MM.1S (cell line): ENCODE measurements around the gene C1orf210.

Experiments
- DNase-seq: peaks from one replicate; pipeline ENCODE4 v3.0.0-alpha.2; 2015
- H2AFZ ChIP-seq: fragments of 300-600 bp; sonication (generic); 2 replicates; pipeline ENCODE4 v1.6.0; 2016; ENCODE audit warnings: antibody characterized with exemption, low read length
- H3F3A ChIP-seq: fragments of 300-600 bp; sonication (generic); 2 replicates; pipeline ENCODE4 v1.6.1; 2016; ENCODE audit warnings: mild to moderate bottlenecking, antibody characterized with exemption, low read length, moderate library complexity, mixed read lengths; ENCODE audit not compliant: insufficient read depth
- H3K27ac ChIP-seq: fragments of 300-600 bp; sonication (generic); 2 replicates; pipeline ENCODE4 v1.5.1; 2016; ENCODE audit warnings: mild to moderate bottlenecking, low read length
- H3K27me3 ChIP-seq: fragments of 300-600 bp; sonication (generic); replicated peaks from 2 replicates; pipeline ENCODE4 v1.6.0; 2016; ENCODE audit warnings: low read length; ENCODE audit not compliant: insufficient read depth
- H3K36me3 ChIP-seq: fragments of 300-600 bp; sonication (generic); replicated peaks from 2 replicates; pipeline ENCODE4 v1.6.1; 2016; ENCODE audit warnings: mild to moderate bottlenecking, low read length, mixed read lengths; ENCODE audit not compliant: insufficient read depth
- H3K4me1 ChIP-seq: fragments of 300-600 bp; sonication (generic); 2 replicates; pipeline ENCODE4 v1.6.1; 2016; ENCODE audit warnings: low read length, mixed read lengths
- H3K4me2 ChIP-seq: fragments of 300-600 bp; sonication (generic); 2 replicates; pipeline ENCODE4 v1.6.0; 2016; ENCODE audit warnings: low read depth, low read length
- H3K4me3 ChIP-seq: fragments of 300-600 bp; sonication (generic); 2 replicates; pipeline ENCODE4 v1.5.1; 2016; ENCODE audit warnings: low read length, mixed read lengths
- H3K79me2 ChIP-seq: fragments of 300-600 bp; sonication (generic); 2 replicates; pipeline ENCODE4 v1.6.1; 2016; ENCODE audit warnings: mixed run types, low read length, mixed read lengths
- H3K9ac ChIP-seq: fragments of 300-600 bp; sonication (generic); 2 replicates; pipeline ENCODE4 v1.6.1; 2016; ENCODE audit warnings: low read length, mixed read lengths
- H3K9me2 ChIP-seq: fragments of 300-600 bp; sonication (generic); replicated peaks from 2 replicates; pipeline ENCODE4 v1.6.1; 2016; ENCODE audit warnings: mild to moderate bottlenecking, low read length, mixed read lengths; ENCODE audit not compliant: insufficient read depth
- H3K9me3 ChIP-seq: fragments of 300-600 bp; sonication (generic); replicated peaks from 2 replicates; pipeline ENCODE4 v1.6.1; 2016; ENCODE audit warnings: mild to moderate bottlenecking, low read length, mixed read lengths; ENCODE audit not compliant: insufficient read depth
- H4K20me1 ChIP-seq: fragments of 300-600 bp; sonication (generic); 2 replicates; pipeline ENCODE4 v1.6.1; 2016; ENCODE audit warnings: mild to moderate bottlenecking, low read length, moderate library complexity, mixed read lengths; ENCODE audit not compliant: insufficient read depth
- CTCF ChIP-seq: fragments of 300-600 bp; sonication (generic); IDR thresholded peaks from 2 replicates; pipeline ENCODE4 v1.5.1; 2016; ENCODE audit warnings: antibody characterized with exemption, low read length, mixed read lengths
- EZH2 ChIP-seq: fragments of 300-600 bp; sonication (generic); optimal IDR thresholded peaks from 2 replicates; pipeline ENCODE3; 2017; ENCODE audit warnings: low read depth, mild to moderate bottlenecking, antibody characterized with exemption, low read length, mixed read lengths
- EZH2phosphoT487 ChIP-seq: fragments of 300-600 bp; sonication (generic); IDR thresholded peaks from 2 replicates; pipeline ENCODE4 v1.6.1; 2018; ENCODE audit warnings: antibody characterized with exemption, low read length

C1orf210 gene

DNA sequence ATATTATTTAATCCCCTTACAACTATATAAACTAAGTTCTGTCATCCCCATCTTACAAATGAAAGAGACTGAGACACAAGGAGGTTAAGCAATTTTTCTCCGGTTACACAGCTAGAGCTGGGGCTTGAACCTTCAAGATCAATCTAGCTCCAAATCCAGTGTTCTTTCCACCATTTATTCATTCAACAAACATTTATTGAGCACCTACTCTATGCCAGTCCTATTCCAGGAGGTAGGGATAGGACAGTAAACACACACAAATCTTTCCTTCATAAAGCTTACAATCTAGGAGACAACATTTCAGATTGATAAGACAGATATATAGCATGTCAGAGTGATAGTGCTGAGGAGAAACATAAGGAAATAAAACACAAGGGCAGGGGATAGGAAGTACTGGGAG is 18.5 kb downstream of the C1orf210 start:
- no peaks in the 10 kb centered on the region for H3F3A ChIP-seq
- no peaks in the 10 kb centered on the region for H3K79me2 ChIP-seq
- no peak for TF ChIP-seq CTCF
- no peak for TF ChIP-seq EZH2
- no peak for TF ChIP-seq EZH2phosphoT487
- no peaks in the 10 kb centered on the region for H4K20me1 ChIP-seq
- H3K9me2 ChIP-seq: no peaks in the 10 kb centered on the region
- H3K9ac ChIP-seq: no peak overlapping the region
- H2AFZ ChIP-seq: no peak overlapping the region
- H3K4me3 ChIP-seq: no peak overlapping the region
- H3K27ac ChIP-seq: no peak overlapping the region
- H3K4me1 ChIP-seq: no peaks in the 10 kb centered on the region
- no peaks in the 10 kb centered on the region for H3K27me3 ChIP-seq
- H3K9me3 ChIP-seq: no peaks in the 10 kb centered on the region
- DNase-seq: no peak
- H3K36me3 ChIP-seq: no peaks in the 10 kb centered on the region
- H3K4me2 ChIP-seq: no peak overlapping the region

GRCh38 chr1:43265431-43265830 is 19.9 kb downstream of the C1orf210 start:
- H3K36me3 ChIP-seq: no peaks in the 10 kb centered on the region
- no peak overlapping the region for H3K4me3 ChIP-seq
- no peaks in the 10 kb centered on the region for H3K79me2 ChIP-seq
- no peaks in the 10 kb centered on the region for H3K27me3 ChIP-seq
- H3K4me1 ChIP-seq: no peaks in the 10 kb centered on the region
- H3K4me2 ChIP-seq: no peak overlapping the region
- no peak overlapping the region for H2AFZ ChIP-seq
- DNase-seq: no peak
- no peak overlapping the region for H3K27ac ChIP-seq
- no peak overlapping the region for H3K9ac ChIP-seq
- H3K9me3 ChIP-seq: no peaks in the 10 kb centered on the region
- H3F3A ChIP-seq: no peaks in the 10 kb centered on the region
- H3K9me2 ChIP-seq: no peaks in the 10 kb centered on the region
- no peaks in the 10 kb centered on the region for H4K20me1 ChIP-seq
- TF ChIP-seq EZH2phosphoT487 (no peak), CTCF (no peak)

GRCh38 chr1:43258370-43258769 is 27.0 kb downstream of the C1orf210 start:
- Histone ChIP-seq H3K9ac (no peak overlapping the region), H4K20me1 (no peaks in the 10 kb centered on the region), H3K36me3 (no peaks in the 10 kb centered on the region), H3K9me2 (no peaks in the 10 kb centered on the region), H3K27me3 (no peaks in the 10 kb centered on the region), H3K9me3 (no peaks in the 10 kb centered on the region), H3K27ac (no peak overlapping the region), H3K79me2 (no peaks in the 10 kb centered on the region), H3K4me2 (no peak overlapping the region), H3K4me1 (no peaks in the 10 kb centered on the region), H3F3A (no peaks in the 10 kb centered on the region), H3K4me3 (no peak overlapping the region), H2AFZ (no peak overlapping the region)
- TF ChIP-seq EZH2phosphoT487: no peak
- no peak for TF ChIP-seq EZH2
- TF ChIP-seq CTCF: no peak
- DNase-seq: no peak
